ENCODE measurements around the gene KLHDC3.

KLHDC3 gene

GRCh38 chr6:43060034-43060754 is 46.1 kb downstream of the KLHDC3 start:
- DNase-seq, result no peak

GRCh38 chr6:43060755-43061633 is 46.9 kb downstream of the KLHDC3 start:
- no peak for DNase-seq

- no peak for DNase-seq
These were observed 47.8 kb downstream of the KLHDC3 start for GRCh38 chr6:43061861-43062260.

GRCh38 chr6:43062818-43063217 is 48.8 kb downstream of the KLHDC3 start:
- DNase-seq, result no peak

- peak; percentile 16 for DNase-seq
These were observed 56.1 kb downstream of the KLHDC3 start for GRCh38 chr6:43070028-43070632.

Data from SHP77 treated with DMSO at 0.1 percent for 48 hours (cell line).